K562 (cell line): ENCODE results near the gene FHIP2A.
"Not testable (repeated sequence)": the region's sequence is repeated elsewhere in the genome, so short reads cannot be mapped to it uniquely, and the experiment has no call there.

ENCODE experiments used
- CREB3 ChIP-seq: fragments of 450-650 bp; conservative IDR thresholded peaks from 2 replicates; pipeline ENCODE4 v1.6.1; 2016; ENCODE audit warnings: missing genetic modification characterization, low read depth, mild to moderate bottlenecking, missing compliant biosample characterization, moderate library complexity
- CTCF ChIP-seq, 3 experiments: IDR thresholded peaks in 2 of 3; conservative IDR thresholded peaks in 1 of 3; 2 replicates each; pipeline ENCODE4 v1.5.1; 2011 to 2012; ENCODE audit warnings: low read length in 3 of 3, mild to moderate bottlenecking in 3 of 3, control low read depth in 2 of 3, improper control_type of control experiment in 1 of 3, inconsistent platforms in 1 of 3, low read depth in 1 of 3, mixed read lengths in 1 of 3, moderate library complexity in 1 of 3; ENCODE audit not compliant: insufficient read depth in 2 of 3
- E2F6 ChIP-seq, 2 experiments: IDR thresholded peaks; 2 replicates each; pipeline ENCODE4 v1.6.1; 2011; ENCODE audit warnings: borderline replicate concordance in 1 of 2, control low read depth in 1 of 2, low read depth in 1 of 2, low read length in 1 of 2, mild to moderate bottlenecking in 1 of 2, mixed read lengths in 1 of 2, moderate library complexity in 1 of 2; ENCODE audit not compliant: insufficient read depth in 1 of 2, insufficient read length in 1 of 2, poor library complexity in 1 of 2, severe bottlenecking in 1 of 2; ENCODE audit errors: extremely low read depth in 1 of 2
- GABPB1 ChIP-seq: sonication (generic); formaldehyde crosslinking; IDR thresholded peaks from 2 replicates; pipeline ENCODE4 v1.8.0; 2022; ENCODE audit warnings: mild to moderate bottlenecking, missing genetic modification reagents
- PHTF2 ChIP-seq: fragments of 250-450 bp; sonication (Bioruptor Pico); IDR thresholded peaks from 2 replicates; pipeline ENCODE4 v1.5.0; 2021; ENCODE audit warnings: mild to moderate bottlenecking
- PREB ChIP-seq: sonication (generic); formaldehyde crosslinking; IDR thresholded peaks from 2 replicates; pipeline ENCODE4 v1.8.1; 2023; ENCODE audit warnings: mild to moderate bottlenecking, missing genetic modification reagents
- SMC3 ChIP-seq: conservative IDR thresholded peaks from 2 replicates; pipeline ENCODE4 v1.6.1; 2011; ENCODE audit warnings: low read depth, low read length, improper control_type of control experiment; ENCODE audit not compliant: insufficient read depth
- SPI1 ChIP-seq: IDR thresholded peaks from 2 replicates; pipeline ENCODE4 v1.6.1; 2011; ENCODE audit warnings: low read depth, low read length, control low read depth, borderline replicate concordance
- ZNF282 ChIP-seq: sonication (generic); formaldehyde crosslinking; IDR thresholded peaks from 2 replicates; pipeline ENCODE4 v1.8.1; 2023; ENCODE audit warnings: missing genetic modification reagents

- not testable (repeated sequence) for TF ChIP-seq SMC3; CTCF (IDR thresholded peaks at IDR 0.05 in 2 of 3, conservative IDR thresholded peaks at IDR 0.05 in 1 of 3; ENCODE audit: insufficient read depth in 2 of 3, low read depth in 1 of 3, low read length in 3 of 3); GABPB1 (CRISPR knock-in tag); PREB; ZNF282 (CRISPR knock-in tag); CREB3 (tag); SPI1; PHTF2 (CRISPR knock-in tag); E2F6 (IDR thresholded peaks at IDR 0.05; ENCODE audit: borderline replicate concordance in 1 of 2, extremely low read depth in 1 of 2, insufficient read depth in 1 of 2, insufficient read length in 1 of 2, low read depth in 1 of 2, low read length in 1 of 2, poor library complexity in 1 of 2, severe bottlenecking in 1 of 2)
Observed at GRCh38 chr10:114857288-114857565, 35.6 kb downstream of the FHIP2A start.
